NT2/D1 (cell line): Measurements from ENCODE around the gene KCNQ5.

Experiments
- SUZ12 ChIP-seq: IDR thresholded peaks from 2 replicates; pipeline ENCODE4 v1.6.1; 2011; ENCODE audit not compliant: insufficient read length, insufficient read depth; ENCODE audit errors: extremely low read depth
- ZNF274 ChIP-seq: IDR thresholded peaks from 2 replicates; pipeline ENCODE4 v1.6.1; 2011; ENCODE audit warnings: mild to moderate bottlenecking, low read depth, low read length

- TF ChIP-seq SUZ12, result no peak
- TF ChIP-seq ZNF274, result no peak
These were observed 983 bp upstream of the KCNQ5 start for GRCh38 chr6:72620871-72621290.
